Natural killer cell (primary cell): ENCODE data around the gene SH3TC2. TPM values are rescaled to one million over a fixed set of nuclear protein-coding genes. Genes with fewer than 3 reads are reported as not detected.

Source experiments
- ATAC-seq, 3 donors: fragments of 150-1000 bp in 2 of 3; fragments of 200-7000 bp in 1 of 3; cut with Tn5 transposase; 1 replicate in 1 of 3; 2 replicates in 2 of 3; pipeline ENCODE4 v1.10.0; 2021; ENCODE audit warnings: mild to moderate bottlenecking in 2 of 3, moderate library complexity in 2 of 3
- DNase-seq, 2 donors: peaks; one replicate each; pipeline versions ENCODE4 v3.0.0 to v3.0.0-alpha.2; 2013 to 2021; ENCODE audit warnings: mixed read lengths in 1 of 2
- H3K27ac ChIP-seq: one replicate; pipeline ENCODE4 v1.5.1; 2013; ENCODE audit warnings: mild to moderate bottlenecking, low read length
- H3K27me3 ChIP-seq: one replicate; pipeline ENCODE4 v1.6.1; 2013; ENCODE audit warnings: low read length; ENCODE audit not compliant: control insufficient read depth, insufficient read depth
- H3K36me3 ChIP-seq: one replicate; pipeline ENCODE4 v1.6.1; 2013; ENCODE audit warnings: low read length; ENCODE audit not compliant: control insufficient read depth, insufficient read depth
- H3K4me1 ChIP-seq: one replicate; pipeline ENCODE4 v1.6.1; 2013; ENCODE audit warnings: low read length; ENCODE audit not compliant: control insufficient read depth, insufficient read depth
- H3K4me3 ChIP-seq: one replicate; pipeline ENCODE4 v1.5.1; 2013; ENCODE audit warnings: low read length
- H3K9me3 ChIP-seq: one replicate; pipeline ENCODE4 v1.6.1; 2013; ENCODE audit warnings: low read length; ENCODE audit not compliant: control insufficient read depth, insufficient read depth
- H3K27ac Mint-ChIP-seq, 2 donors: one replicate each; pipeline ENCODE4 v1.8.0; 2022; ENCODE audit warnings: mild to moderate bottlenecking in 2 of 2, mixed read lengths in 2 of 2, moderate library complexity in 1 of 2
- H3K27me3 Mint-ChIP-seq, 2 donors: one replicate each; pipeline ENCODE4 v1.8.0; 2022; ENCODE audit warnings: low read depth in 2 of 2, mixed read lengths in 2 of 2
- H3K36me3 Mint-ChIP-seq: one replicate; pipeline ENCODE4 v1.8.0; 2022; ENCODE audit warnings: mixed read lengths
- H3K4me1 Mint-ChIP-seq, 2 donors: one replicate each; pipeline ENCODE4 v1.8.0; 2022; ENCODE audit warnings: mixed read lengths in 2 of 2
- H3K4me3 Mint-ChIP-seq: one replicate; pipeline ENCODE4 v1.8.0; 2022; ENCODE audit warnings: mild to moderate bottlenecking, moderate library complexity, mixed read lengths
- H3K9me3 Mint-ChIP-seq, 2 donors: one replicate each; pipeline ENCODE4 v1.8.0; 2022; ENCODE audit warnings: mixed read lengths in 2 of 2
- WGBS: methylation state at CpG from one replicate; pipeline ENCODE4 v1.1.7; 2013; ENCODE audit warnings: missing lambda C conversion rate; ENCODE audit not compliant: insufficient coverage; 5-methylcytosine and 5-hydroxymethylcytosine counted together
- intact Hi-C: fragments of 100-400 bp; cut with micrococcal nuclease; formaldehyde crosslinking; loops from one replicate; pipeline ENCODE4 v1.14.2; 2022
- total RNA-seq, 4 donors: library from RNA; stranded (reverse); fragments of 120-200 nt in 1 of 4; gene quantifications; one replicate each; pipeline versions ENCODE4 v1.2.3 to v1.2.4, GENCODE V29; 2013 to 2022
- TF ChIP-seq, protein P1 (sequence below): fragments of 200-600 bp; IDR thresholded peaks from one replicate; pipeline ENCODE4 v1.8.0; 2022; ENCODE audit warnings: antibody characterized with exemption

The SH3TC2 gene
- total RNA-seq, 3 donors from 2014 or later (not counting 1 experiment from before 2014, with no cell fraction given) = 0.11 to 0.68 (median 0.58) TPM

- H3K36me3 Mint-ChIP-seq = no peaks in the 10 kb centered on the region
- H3K4me3 ChIP-seq = no peak overlapping the region
- no peaks in the 10 kb centered on the region for H3K4me1 ChIP-seq
- no peak overlapping the region for H3K27ac Mint-ChIP-seq
- TF ChIP-seq, protein P1, sequence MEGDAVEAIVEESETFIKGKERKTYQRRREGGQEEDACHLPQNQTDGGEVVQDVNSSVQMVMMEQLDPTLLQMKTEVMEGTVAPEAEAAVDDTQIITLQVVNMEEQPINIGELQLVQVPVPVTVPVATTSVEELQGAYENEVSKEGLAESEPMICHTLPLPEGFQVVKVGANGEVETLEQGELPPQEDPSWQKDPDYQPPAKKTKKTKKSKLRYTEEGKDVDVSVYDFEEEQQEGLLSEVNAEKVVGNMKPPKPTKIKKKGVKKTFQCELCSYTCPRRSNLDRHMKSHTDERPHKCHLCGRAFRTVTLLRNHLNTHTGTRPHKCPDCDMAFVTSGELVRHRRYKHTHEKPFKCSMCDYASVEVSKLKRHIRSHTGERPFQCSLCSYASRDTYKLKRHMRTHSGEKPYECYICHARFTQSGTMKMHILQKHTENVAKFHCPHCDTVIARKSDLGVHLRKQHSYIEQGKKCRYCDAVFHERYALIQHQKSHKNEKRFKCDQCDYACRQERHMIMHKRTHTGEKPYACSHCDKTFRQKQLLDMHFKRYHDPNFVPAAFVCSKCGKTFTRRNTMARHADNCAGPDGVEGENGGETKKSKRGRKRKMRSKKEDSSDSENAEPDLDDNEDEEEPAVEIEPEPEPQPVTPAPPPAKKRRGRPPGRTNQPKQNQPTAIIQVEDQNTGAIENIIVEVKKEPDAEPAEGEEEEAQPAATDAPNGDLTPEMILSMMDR = no peak
- H3K4me3 Mint-ChIP-seq = no peak overlapping the region
- H3K27me3 ChIP-seq = no peaks in the 10 kb centered on the region
- H3K9me3 ChIP-seq = no peaks in the 10 kb centered on the region
- intact Hi-C loops = no loop called here
- no peaks in the 10 kb centered on the region for H3K9me3 Mint-ChIP-seq
- H3K4me1 Mint-ChIP-seq = no peaks in the 10 kb centered on the region
- H3K27me3 Mint-ChIP-seq = no peaks in the 10 kb centered on the region
- DNase-seq (no peak), ATAC-seq (no peak)
- H3K27ac ChIP-seq = no peak overlapping the region
- no peaks in the 10 kb centered on the region for H3K36me3 ChIP-seq
- 86% methylated on average over 2 of the region's 2 CpGs for WGBS
Measured at GRCh38 chr5:148970228-148970627, 92.6 kb downstream of the SH3TC2 start.

DNA sequence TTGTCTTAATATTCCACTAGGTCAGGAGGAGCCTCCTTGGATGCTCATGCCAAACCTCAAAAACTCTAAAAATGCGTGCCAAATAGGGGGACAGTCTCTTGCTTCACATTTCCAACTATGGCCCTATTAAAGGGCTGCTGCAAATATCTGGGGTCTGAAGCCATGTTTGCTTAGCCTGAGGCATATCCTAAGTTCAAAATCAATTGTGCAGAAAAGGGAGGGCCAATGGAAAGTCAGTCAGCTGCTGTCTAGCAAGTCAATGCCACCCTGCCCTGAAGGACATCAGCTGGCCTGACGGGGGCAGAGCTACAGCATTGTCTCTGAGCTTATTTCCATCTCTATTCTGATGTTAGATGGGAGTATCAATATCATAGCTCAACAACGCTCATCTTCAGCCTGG is 93.6 kb downstream of the SH3TC2 start:
- no peak overlapping the region for H3K27ac Mint-ChIP-seq

GRCh38 chr5:148968311-148968710 is 94.6 kb downstream of the SH3TC2 start:
- Mint-ChIP-seq H3K27ac (no peak overlapping the region), H3K9me3 (no peaks in the 10 kb centered on the region)
- WGBS = 71% methylated on average over 2 of the region's 2 CpGs

More for the DNA sequence above, 93.6 kb downstream of the SH3TC2 start:
- H3K4me3 ChIP-seq = no peak overlapping the region
- H3K9me3 Mint-ChIP-seq = no peaks in the 10 kb centered on the region
- no peaks in the 10 kb centered on the region for H3K9me3 ChIP-seq
- no peak overlapping the region for H3K27ac ChIP-seq
- intact Hi-C loops = no loop called here
- H3K4me1 Mint-ChIP-seq = no peaks in the 10 kb centered on the region
- no peaks in the 10 kb centered on the region for H3K36me3 Mint-ChIP-seq
- 33% methylated on average over 2 of the region's 3 CpGs for WGBS
- H3K27me3 ChIP-seq = no peaks in the 10 kb centered on the region
- H3K4me3 Mint-ChIP-seq = no peak overlapping the region
- TF ChIP-seq, protein P1 = no peak
- no peak for ATAC-seq
- no peak for DNase-seq
- no peaks in the 10 kb centered on the region for H3K36me3 ChIP-seq
- no peaks in the 10 kb centered on the region for H3K27me3 Mint-ChIP-seq
- no peaks in the 10 kb centered on the region for H3K4me1 ChIP-seq

GRCh38 chr5:148967783-148968182 is 95.1 kb downstream of the SH3TC2 start:
- DNase-seq (no peak), ATAC-seq (no peak)
- Histone ChIP-seq H3K27me3 (no peaks in the 10 kb centered on the region), H3K27ac (no peak overlapping the region), H3K9me3 (no peaks in the 10 kb centered on the region), H3K36me3 (no peaks in the 10 kb centered on the region), H3K4me1 (peaks cover 5% of the 10 kb centered on the region), H3K4me3 (no peak overlapping the region)
- H3K36me3 Mint-ChIP-seq = no peaks in the 10 kb centered on the region
- H3K27ac Mint-ChIP-seq = no peak overlapping the region
- H3K4me3 Mint-ChIP-seq = no peak overlapping the region
- TF ChIP-seq, protein P1 = no peak
- H3K9me3 Mint-ChIP-seq = no peaks in the 10 kb centered on the region
- intact Hi-C loops = no loop called here
- WGBS = 87% methylated on average over 4 of the region's 4 CpGs
- no peaks in the 10 kb centered on the region for H3K27me3 Mint-ChIP-seq
- peaks cover 8% of the 10 kb centered on the region in 2 donors for H3K4me1 Mint-ChIP-seq

More at GRCh38 chr5:148968311-148968710, 94.6 kb downstream of the SH3TC2 start:
- H3K36me3 Mint-ChIP-seq = no peaks in the 10 kb centered on the region
- Histone ChIP-seq H3K36me3 (no peaks in the 10 kb centered on the region), H3K9me3 (no peaks in the 10 kb centered on the region), H3K27me3 (no peaks in the 10 kb centered on the region), H3K27ac (no peak overlapping the region), H3K4me3 (no peak overlapping the region), H3K4me1 (peaks cover 5% of the 10 kb centered on the region)
- intact Hi-C loops = no loop called here
- ATAC-seq = no peak
- TF ChIP-seq, protein P1 = no peak
- DNase-seq = no peak
- H3K4me1 Mint-ChIP-seq = peaks cover 7% of the 10 kb centered on the region in 2 donors
- no peaks in the 10 kb centered on the region for H3K27me3 Mint-ChIP-seq
- H3K4me3 Mint-ChIP-seq = no peak overlapping the region
